ENCODE data around the gene KLHL2.
"Not testable (repeated sequence)": the region's sequence is repeated elsewhere in the genome, so short reads cannot be mapped to it uniquely, and the experiment has no call there.

KLHL2 gene, protein sequence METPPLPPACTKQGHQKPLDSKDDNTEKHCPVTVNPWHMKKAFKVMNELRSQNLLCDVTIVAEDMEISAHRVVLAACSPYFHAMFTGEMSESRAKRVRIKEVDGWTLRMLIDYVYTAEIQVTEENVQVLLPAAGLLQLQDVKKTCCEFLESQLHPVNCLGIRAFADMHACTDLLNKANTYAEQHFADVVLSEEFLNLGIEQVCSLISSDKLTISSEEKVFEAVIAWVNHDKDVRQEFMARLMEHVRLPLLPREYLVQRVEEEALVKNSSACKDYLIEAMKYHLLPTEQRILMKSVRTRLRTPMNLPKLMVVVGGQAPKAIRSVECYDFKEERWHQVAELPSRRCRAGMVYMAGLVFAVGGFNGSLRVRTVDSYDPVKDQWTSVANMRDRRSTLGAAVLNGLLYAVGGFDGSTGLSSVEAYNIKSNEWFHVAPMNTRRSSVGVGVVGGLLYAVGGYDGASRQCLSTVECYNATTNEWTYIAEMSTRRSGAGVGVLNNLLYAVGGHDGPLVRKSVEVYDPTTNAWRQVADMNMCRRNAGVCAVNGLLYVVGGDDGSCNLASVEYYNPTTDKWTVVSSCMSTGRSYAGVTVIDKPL

GRCh38 chr4:165207431-165208220 is at the start of gene KLHL2:
KLHL2 (plus strand) TSS chr4:165207561; CDS start chr4:165207877, 316 bp downstream.
- DNase-seq (ENCODE audit: low read depth in 4 of 4, low spot score in 1 of 4): peak in 3 of 4 experiments; percentile 36 to 61 (median 52)

GRCh38 chr4:165158762-165159161 is 48.6 kb upstream of the KLHL2 start:
- no peak for DNase-seq (ENCODE audit: low read depth in 4 of 4, low spot score in 1 of 4)

- no peak for DNase-seq (ENCODE audit: low read depth in 4 of 4, low spot score in 1 of 4)
Observed at GRCh38 chr4:165164257-165164656, 43.1 kb upstream of the KLHL2 start.

- not testable (repeated sequence) for DNase-seq (ENCODE audit: low read depth in 4 of 4, low spot score in 1 of 4)
Observed at GRCh38 chr4:165166872-165167271, 40.5 kb upstream of the KLHL2 start.

DNA sequence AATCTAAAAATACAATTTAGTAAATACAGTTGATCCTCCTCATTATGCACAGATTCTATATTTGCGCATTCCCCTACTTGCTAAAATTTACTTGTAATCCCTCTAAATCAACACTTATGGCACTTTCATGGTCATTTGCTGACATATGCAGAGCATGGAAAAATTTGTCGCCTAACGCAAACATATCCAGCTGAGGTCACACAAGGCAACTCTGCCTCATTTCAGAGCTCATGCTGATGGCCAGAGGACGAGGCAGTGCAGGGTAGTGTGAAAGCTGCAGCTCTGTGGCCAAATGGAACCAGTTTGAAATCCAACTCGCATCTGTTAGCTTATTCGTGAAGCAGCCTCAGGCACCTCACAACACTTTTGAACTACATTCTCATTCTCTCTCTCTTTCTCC is 39.7 kb upstream of the KLHL2 start:
- no peak for DNase-seq (ENCODE audit: low read depth in 4 of 4, low spot score in 1 of 4)

DNA sequence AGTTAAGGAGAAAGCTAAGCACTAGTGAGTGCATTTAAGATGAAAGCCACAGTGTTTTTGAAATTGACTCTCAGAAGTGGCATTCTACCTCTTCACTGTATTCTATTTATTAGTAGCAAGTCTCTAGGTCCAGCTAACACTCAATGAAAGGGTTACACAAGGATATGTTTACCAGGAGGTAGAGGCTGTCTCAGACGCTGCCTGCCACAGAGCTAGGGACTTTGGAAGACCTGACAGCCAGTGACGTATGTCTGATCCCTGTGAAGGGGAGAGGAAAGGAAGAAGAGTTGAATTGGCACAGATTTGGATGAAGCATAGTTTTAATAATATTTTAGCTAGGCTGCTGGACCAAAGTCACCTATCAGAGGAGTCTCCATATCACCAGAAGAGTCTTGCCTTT is 36.5 kb upstream of the KLHL2 start:
- DNase-seq (ENCODE audit: low read depth in 4 of 4, low spot score in 1 of 4): no peak

- DNase-seq (ENCODE audit: low read depth in 4 of 4, low spot score in 1 of 4): not testable (repeated sequence)
Observed at GRCh38 chr4:165175470-165175869, 31.9 kb upstream of the KLHL2 start.

GRCh38 chr4:165175879-165176278 is 31.5 kb upstream of the KLHL2 start:
- no peak for DNase-seq (ENCODE audit: low read depth in 4 of 4, low spot score in 1 of 4)

DNA sequence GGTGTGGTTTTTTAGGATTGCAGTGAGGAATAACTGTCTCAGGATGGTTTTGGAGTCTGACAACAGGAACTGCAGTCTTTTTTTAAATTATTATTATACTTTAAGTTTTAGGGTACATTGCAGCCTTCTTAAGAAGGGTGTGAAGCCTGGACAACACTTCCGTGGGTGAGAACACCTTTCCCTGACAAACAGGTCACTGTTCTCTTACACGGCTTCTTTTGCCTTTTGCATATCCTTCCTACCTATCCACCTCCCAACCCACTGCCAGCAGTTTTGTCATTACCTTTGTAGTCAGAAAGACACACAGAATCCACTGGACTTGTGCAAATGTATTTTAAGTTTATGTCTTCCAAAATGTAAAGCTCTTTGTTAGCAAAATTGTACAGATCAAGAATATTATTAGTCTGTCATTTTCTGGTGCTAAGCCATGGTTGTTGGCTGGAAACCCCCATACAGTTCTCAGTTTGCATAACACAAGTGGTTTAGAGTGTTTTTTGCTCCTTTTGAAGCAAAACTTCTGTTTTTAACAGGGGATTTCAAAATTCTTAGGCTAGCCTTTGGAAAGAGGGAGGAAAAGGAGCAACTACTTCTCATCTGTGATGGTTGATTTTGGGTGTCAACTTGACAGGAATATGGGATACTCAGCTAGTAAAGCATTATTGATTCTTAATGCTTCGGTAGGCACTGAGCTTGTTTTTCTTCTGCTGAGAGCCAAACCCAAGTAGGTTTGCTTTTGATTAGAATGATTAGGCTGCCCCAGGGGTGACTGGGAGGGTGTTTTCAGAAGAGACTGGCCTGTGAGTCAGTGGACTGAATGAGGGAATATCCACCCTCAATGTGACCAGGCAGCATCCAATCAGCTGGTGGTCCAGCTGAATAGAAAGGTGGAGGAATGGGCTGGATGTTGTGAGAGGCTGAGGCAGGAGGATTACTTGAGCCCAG is 29.4 kb upstream of the KLHL2 start:
- no peak for DNase-seq (ENCODE audit: low read depth in 4 of 4, low spot score in 1 of 4)

- no peak for DNase-seq (ENCODE audit: low read depth in 4 of 4, low spot score in 1 of 4)
Observed at GRCh38 chr4:165184220-165184619, 23.1 kb upstream of the KLHL2 start.

DNA sequence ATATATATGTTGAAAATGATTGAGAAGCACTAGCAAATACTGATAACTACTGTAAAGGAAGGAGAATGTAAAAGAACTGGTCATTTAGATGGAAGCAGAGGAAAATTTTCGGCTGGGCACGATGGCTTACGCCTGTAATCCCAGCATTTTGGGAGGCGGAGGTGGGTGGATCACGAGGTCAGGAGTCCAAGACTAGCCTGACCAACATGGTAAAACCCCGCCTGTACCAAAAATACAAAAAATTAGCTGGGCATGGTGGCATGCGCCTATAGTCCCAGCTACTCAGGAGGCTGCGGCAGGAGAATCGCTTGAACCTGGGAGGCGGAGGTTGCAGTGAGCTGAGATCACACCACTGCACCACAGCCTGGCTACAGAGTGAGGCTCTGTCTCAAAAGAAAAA is 22.4 kb upstream of the KLHL2 start:
- not testable (repeated sequence) for DNase-seq (ENCODE audit: low read depth in 4 of 4, low spot score in 1 of 4)

DNA sequence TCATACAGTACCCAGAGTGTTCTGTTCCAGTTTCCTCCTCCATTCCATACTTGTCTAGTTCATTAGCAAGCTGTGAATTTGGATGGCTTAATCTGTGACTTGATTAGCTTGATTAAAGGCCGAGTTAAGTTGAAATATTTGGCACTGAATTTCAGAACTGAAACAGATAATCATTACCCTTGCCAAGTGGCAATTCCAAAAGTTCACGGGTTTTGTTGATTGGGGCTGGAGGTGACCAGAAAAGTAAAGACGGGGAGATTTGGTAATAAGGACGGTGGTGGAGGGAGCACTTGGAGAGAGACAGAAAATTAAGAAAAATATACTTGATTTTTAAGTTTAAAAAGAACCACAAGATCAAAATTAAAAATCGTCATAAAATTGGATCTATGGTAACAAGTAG is 21.9 kb upstream of the KLHL2 start:
- no peak for DNase-seq (ENCODE audit: low read depth in 4 of 4, low spot score in 1 of 4)

DNA sequence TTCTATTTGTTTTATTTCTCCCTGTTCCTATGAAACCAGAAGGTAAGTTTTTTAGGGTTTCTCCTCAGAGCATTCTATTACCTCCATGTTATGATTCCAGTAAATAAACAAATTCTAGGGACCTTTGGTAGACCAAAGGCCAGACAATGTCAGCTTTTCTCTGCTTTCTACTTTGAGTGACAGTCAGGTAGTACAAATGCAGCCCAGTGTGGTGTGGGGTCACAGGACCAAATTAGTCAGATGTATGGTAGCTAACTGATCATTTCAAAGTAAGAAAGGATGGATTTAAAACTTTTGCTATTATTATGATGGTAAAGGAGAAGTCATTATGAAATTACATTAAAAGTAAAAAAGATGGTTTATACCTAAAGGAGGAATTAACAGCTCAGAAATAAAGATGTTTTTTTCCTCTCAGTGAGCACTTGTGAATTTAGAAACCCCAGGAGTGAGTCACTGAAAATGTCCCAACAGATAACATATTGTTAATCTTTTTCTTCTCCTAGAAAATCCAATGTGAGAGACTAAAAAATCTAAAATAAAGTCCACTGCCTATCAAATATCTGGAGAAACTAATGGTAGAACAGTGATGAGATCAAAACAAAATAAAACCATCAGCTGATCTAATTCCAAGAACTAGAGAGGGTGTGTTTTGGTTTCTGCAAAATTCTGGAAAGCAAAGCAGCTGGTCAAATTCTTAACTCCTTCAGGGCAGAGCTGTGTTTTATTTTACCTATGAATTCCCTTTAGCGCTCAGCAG is 16.6 kb upstream of the KLHL2 start:
- DNase-seq (ENCODE audit: low read depth in 4 of 4, low spot score in 1 of 4): no peak

DNA sequence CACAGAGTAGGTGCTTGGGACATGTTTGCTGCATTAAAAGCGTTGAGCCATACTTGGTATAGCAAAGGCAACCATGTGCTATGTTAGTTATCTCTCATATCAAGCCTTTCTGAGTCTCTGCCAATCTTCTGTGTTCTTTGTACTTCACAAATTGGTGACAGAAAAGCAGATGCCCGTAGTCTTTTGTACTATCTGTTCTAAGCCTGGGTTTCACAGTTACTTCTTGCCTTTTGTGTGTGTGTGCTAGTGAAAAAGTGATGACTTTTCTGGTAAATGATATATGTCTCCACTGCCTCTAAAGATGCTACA is 16.1 kb upstream of the KLHL2 start:
- DNase-seq (ENCODE audit: low read depth in 4 of 4, low spot score in 1 of 4): no peak

DNA sequence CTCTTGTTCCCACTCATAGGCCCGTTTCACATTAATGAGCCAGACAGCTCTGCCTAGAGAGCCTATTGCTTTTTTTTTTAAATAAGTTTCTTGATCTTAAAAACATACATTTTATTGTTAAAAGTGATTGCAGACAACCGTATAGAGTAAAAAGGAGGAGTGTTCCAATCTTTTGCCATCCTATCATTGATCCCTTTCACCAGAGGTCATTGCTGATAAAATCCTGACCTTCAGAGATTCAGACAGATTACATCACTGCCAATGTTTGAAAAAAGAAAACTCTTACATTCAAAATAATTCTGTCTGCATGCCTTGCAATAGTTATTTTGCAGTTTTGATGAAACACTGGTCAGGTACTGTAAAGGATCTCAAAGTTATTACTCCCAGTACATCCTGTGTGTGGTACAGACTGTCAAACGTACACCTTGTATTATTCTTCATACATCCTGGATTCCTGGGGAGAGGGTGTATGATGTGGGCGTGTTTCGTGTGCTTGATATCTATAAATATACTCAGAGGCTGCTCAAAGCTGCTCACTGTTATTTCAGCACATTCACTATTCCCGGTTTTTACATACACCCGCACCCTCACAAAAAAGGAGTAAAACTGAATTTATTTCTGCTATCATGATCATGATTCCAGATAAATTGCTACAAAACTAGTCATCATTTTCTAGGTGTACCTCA is 15.4 kb upstream of the KLHL2 start:
- no peak for DNase-seq (ENCODE audit: low read depth in 4 of 4, low spot score in 1 of 4)

DNA sequence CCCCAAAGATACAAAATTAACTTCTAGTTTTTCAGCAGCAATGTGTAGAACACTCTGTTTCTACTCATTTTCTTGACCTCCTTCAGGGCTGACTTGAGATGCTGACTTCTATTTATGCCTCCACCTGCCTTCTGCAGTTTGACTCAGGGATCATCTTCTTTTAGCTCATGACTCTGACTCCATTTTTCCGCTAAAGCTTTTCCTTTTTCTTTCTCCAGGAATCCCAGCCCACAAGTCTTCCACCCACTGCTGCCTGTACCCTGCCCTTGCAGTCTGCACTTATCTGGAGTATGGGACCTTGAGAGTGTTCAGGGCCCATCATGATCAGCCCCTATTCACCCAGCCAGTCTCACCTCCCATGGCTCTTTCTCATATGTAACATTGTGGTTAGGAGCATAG is 14.9 kb upstream of the KLHL2 start:
- DNase-seq (ENCODE audit: low read depth in 4 of 4, low spot score in 1 of 4): no peak

- DNase-seq (ENCODE audit: low read depth in 4 of 4, low spot score in 1 of 4): no peak
Observed at GRCh38 chr4:165192956-165193355, 14.4 kb upstream of the KLHL2 start.

DNA sequence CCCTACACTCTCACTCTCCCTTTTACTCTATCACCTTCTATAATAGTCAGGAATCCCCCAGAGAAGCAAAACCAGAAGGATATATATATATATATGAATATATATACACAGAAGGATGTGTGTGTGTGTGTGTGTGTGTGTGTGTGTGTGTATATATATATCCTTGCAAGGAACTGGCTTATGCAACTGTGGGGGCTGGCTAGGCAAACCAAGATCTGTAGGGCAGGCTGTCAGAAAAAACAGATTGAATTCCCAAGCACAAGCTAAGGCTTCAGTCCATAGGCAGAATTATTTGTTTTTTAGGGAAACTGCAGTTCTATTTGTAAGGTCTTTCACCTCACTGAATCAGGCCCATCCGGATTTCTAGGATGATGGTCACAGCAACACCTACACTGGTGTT is 13.0 kb upstream of the KLHL2 start:
- no peak for DNase-seq (ENCODE audit: low read depth in 4 of 4, low spot score in 1 of 4)

DNA sequence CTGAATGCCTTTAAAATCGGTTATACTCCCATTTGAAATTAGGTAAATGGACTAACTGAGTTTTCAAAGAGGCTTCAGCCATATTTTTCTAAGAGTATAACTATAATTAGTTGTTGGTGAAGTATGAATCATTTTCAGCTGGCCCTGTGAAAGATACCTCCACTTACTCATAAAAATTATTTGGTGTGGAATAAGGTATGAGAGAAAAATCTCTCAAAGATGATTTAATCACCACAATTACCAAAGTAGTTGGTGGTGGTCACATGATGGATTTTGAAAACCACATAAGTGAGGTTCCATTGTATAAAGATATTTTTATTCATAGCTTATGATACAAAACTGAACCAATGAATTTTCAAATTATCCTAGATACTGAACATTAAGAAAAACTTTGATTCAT is 9.0 kb upstream of the KLHL2 start:
- no peak for DNase-seq (ENCODE audit: low read depth in 4 of 4, low spot score in 1 of 4)

- DNase-seq (ENCODE audit: low read depth in 4 of 4, low spot score in 1 of 4): no peak
Observed at GRCh38 chr4:165199286-165199685, 8.1 kb upstream of the KLHL2 start.
